Measurements from ENCODE around the gene MET. TPM values are rescaled to one million over a fixed set of nuclear protein-coding genes. Genes with fewer than 3 reads are reported as not detected.

The MET gene
- total and polyA plus RNA-seq, 2 of the 13 experiments (the other 11 are each of a cell fraction or from before 2014, with no cell fraction given): 21.8 to 31.5 TPM

DNA sequence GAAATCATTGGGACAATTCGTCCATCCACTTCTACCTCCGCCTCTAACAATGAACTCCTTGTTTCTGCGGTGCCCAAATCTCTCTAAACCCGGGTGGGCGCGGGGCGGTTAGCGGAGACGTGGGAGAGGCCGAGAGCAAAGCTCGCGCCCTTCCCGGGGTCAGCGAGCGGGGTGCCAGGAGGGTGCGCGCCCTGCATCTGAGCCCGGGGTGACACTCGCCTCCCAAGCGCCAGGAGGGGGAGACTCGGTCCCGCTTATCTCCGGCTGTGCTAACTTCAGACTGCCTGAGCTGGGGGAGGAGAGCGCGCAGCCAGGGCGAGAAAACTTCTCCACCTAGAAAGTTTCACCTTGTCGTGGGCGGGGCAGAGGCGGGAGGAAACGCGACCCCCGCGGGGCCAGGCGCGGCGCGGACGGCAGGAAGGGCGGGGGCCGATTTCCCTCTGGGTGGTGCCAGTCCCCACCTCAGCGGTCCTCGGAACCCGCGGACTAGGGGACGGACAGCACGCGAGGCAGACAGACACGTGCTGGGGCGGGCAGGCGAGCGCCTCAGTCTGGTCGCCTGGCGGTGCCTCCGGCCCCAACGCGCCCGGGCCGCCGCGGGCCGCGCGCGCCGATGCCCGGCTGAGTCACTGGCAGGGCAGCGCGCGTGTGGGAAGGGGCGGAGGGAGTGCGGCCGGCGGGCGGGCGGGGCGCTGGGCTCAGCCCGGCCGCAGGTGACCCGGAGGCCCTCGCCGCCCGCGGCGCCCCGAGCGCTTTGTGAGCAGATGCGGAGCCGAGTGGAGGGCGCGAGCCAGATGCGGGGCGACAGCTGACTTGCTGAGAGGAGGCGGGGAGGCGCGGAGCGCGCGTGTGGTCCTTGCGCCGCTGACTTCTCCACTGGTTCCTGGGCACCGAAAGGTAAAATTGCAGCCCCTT is at the start of gene MET (continued):
- TF ChIP-seq ZNF574 (CRISPR knock-in tag; IDR thresholded peaks at IDR 0.05): peak; percentile 70; the same call in 1 of the 2 replicates
- TF ChIP-seq BORCS8-MEF2B (CRISPR knock-in tag; IDR thresholded peaks at IDR 0.05): peak; percentile 86
- TF ChIP-seq ZNF569 (CRISPR knock-in tag; IDR thresholded peaks at IDR 0.05; ENCODE audit: borderline replicate concordance): no peak
- TF ChIP-seq SRSF9 (IDR thresholded peaks at IDR 0.05; ENCODE audit: borderline replicate concordance, insufficient read depth, low read depth, low read length, poor library complexity, severe bottlenecking): no peak
- TF ChIP-seq GABPA (IDR thresholded peaks at IDR 0.05; ENCODE audit: low read depth, low read length): no peak
- no peak for TF ChIP-seq GABPA (CRISPR knock-in tag; IDR thresholded peaks at IDR 0.05; ENCODE audit: low read depth)
- peak; percentile 63 for TF ChIP-seq ZBTB38 (CRISPR knock-in tag; IDR thresholded peaks at IDR 0.05)
- TF ChIP-seq MEIS1 (CRISPR knock-in tag; IDR thresholded peaks at IDR 0.05; ENCODE audit: borderline replicate concordance): peak; percentile 77; the same call in 1 of the 2 replicates
- TF ChIP-seq ZNF558 (CRISPR knock-in tag; IDR thresholded peaks at IDR 0.05; ENCODE audit: borderline replicate concordance): peak; percentile 66; the same call in 1 of the 2 replicates
- TF ChIP-seq MAFF (IDR thresholded peaks at IDR 0.05; ENCODE audit: low read depth, low read length): no peak
- TF ChIP-seq REPIN1 (CRISPR knock-in tag; IDR thresholded peaks at IDR 0.05; ENCODE audit: borderline replicate concordance, low read depth): peak; percentile 92
- TF ChIP-seq SOX5 (CRISPR knock-in tag; IDR thresholded peaks at IDR 0.05; ENCODE audit: borderline replicate concordance): no peak
- TF ChIP-seq SALL2 (CRISPR knock-in tag; IDR thresholded peaks at IDR 0.05): peak; percentile 93
- 0 out of 2 replicates have a peak, but pooled peaks have one; percentile 22 for TF ChIP-seq LBX2 (CRISPR knock-in tag; IDR thresholded peaks at IDR 0.05; ENCODE audit: borderline replicate concordance)
- TF ChIP-seq STAT5B (CRISPR knock-in tag; IDR thresholded peaks at IDR 0.05): no peak
- TF ChIP-seq KAT7 (CRISPR knock-in tag; IDR thresholded peaks at IDR 0.05; ENCODE audit: borderline replicate concordance): peak; percentile 58; the same call in 1 of the 2 replicates
- TF ChIP-seq ZNF713 (CRISPR knock-in tag; IDR thresholded peaks at IDR 0.05): no peak

Data from HepG2 (cell line).